OCI-LY7 (cell line): ENCODE data around the gene DIPK1A.
"Not testable (repeated sequence)": the region's sequence is repeated elsewhere in the genome, so short reads cannot be mapped to it uniquely, and the experiment has no call there.

Source experiments
- EZH2phosphoT487 ChIP-seq: fragments of 200-600 bp; sonication (generic); IDR thresholded peaks from 2 replicates; pipeline ENCODE4 v1.6.1; 2018; ENCODE audit warnings: low read depth, borderline replicate concordance, mild to moderate bottlenecking, mixed run types, antibody characterized with exemption, low read length, moderate library complexity, mixed read lengths
- TF ChIP-seq, protein P1 (sequence below): fragments of 200-600 bp; sonication (generic); conservative IDR thresholded peaks from 2 replicates; pipeline ENCODE4 v1.5.1; 2014; ENCODE audit warnings: mild to moderate bottlenecking, antibody characterized with exemption, low read length, moderate library complexity, mixed read lengths

DNA sequence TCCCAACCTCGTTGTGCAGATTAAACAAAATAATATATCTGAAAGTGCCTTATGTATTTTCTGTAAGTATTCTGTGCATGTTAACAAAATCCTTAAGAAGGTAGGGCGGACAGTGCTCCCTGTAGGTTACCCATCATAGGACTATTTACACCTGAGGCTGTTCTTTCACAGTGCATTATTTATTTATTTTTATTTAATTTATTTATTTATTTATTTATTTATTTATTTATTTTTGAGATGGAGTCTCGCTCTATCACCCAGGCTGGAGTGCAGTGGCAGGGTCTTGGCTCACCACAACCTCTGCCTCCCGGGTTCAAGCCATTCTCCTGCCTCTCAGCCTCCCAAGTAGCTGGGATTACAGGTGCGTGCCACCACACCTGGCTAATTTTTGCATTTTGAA is 12.8 kb upstream of the DIPK1A start:
- TF ChIP-seq, protein P1, sequence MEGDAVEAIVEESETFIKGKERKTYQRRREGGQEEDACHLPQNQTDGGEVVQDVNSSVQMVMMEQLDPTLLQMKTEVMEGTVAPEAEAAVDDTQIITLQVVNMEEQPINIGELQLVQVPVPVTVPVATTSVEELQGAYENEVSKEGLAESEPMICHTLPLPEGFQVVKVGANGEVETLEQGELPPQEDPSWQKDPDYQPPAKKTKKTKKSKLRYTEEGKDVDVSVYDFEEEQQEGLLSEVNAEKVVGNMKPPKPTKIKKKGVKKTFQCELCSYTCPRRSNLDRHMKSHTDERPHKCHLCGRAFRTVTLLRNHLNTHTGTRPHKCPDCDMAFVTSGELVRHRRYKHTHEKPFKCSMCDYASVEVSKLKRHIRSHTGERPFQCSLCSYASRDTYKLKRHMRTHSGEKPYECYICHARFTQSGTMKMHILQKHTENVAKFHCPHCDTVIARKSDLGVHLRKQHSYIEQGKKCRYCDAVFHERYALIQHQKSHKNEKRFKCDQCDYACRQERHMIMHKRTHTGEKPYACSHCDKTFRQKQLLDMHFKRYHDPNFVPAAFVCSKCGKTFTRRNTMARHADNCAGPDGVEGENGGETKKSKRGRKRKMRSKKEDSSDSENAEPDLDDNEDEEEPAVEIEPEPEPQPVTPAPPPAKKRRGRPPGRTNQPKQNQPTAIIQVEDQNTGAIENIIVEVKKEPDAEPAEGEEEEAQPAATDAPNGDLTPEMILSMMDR = not testable (repeated sequence)
- TF ChIP-seq EZH2phosphoT487 = not testable (repeated sequence)
